Measurements from ENCODE around the gene ANKRD44.

The ANKRD44 gene

GRCh38 chr2:197137826-197138477 lies 172.6 kb downstream of the ANKRD44 start:
- peak; percentile 47 for DNase-seq

DNA sequence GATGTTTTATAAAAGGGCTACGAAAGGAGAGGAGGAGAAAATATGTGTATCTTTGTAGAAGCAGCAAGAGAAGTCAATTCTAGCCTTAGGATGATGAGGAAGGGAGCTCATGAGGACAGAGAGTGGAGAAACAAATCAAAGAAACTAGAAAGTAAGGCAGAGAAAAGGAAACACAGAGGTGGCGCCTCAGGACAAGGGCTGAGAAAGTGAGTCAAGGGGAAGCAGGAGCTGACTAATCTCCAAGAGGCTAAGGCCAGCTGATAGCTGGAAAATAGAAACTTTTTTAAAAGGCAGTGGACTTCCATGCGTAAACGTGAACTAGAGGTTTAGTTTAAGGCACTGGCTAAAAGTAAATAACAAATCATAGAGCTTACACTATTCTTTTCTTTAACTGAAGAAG lies 173.3 kb downstream of the ANKRD44 start:
- DNase-seq = peak; percentile 38

DNA sequence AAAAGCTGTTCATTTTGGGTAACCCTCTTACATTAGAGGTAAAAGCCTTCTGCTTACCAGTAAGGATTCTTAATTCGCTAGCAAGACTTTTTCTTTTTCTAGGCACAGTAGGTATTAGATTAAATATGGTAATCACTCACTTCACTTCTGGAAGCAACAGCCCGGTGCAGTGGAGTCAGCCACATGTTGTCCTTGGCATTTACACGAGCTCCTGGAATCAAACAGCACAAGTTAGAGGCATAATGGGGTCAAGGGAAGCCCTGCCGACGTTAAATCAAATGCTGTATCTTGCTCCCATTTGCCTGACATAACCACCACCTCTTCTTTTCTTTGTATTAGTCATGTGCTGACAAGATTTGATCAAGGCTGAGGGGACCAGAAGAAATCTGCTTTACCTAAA lies 174.1 kb downstream of the ANKRD44 start:
- peak; percentile 28 for DNase-seq

DNA sequence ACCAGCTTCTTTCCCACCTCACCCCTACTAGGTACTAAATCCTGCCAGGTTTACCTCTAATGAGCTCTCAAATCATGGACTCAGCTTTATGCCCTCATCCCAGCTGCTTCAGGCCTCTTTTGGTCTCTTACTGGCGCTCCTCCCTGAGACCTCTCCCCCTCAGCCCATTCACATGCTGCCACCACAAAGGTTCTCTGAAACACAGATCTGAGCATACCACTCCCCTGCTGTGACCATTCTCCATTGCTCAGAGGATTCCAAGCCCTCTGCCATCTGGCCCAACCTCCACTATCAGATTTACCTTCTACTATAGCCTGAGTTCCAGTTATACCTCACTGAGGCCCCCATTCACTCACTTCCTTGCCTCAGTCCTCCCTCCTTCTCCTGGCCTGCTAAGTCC lies 174.8 kb downstream of the ANKRD44 start:
- DNase-seq = no peak

DNA sequence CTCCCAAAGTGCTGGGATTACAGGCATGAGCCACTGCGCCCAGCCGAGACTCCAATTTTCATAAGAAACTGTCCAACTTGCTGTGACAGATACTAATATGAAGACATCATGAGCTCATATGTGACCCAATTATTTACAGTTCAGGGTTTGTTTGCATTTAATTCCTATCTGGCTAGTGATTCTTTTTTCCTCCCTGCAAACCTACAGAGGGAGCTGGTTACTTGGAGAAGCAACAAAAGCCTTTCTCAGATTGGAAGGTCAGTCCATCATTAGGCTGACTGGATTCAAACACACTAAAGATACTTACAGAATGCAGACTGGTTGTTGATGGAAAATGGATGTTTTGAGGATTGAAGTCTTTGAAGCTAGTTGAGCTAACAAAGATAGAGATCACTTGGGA lies 176.4 kb downstream of the ANKRD44 start:
- no peak for DNase-seq

DNA sequence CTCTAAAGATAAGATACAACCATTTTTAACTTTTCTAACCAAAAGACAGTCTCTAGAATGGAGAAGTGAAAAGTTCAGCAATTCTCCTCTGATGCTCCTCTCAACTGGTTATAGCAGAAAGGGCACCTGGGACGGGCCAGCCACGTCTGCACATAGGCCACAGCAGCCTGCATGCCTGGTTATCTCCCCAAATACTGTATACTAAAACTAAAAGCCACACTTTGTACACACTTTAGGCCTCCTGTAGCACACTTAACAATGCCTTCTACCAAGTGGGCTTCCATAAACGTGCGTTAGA lies 179.1 kb downstream of the ANKRD44 start:
- DNase-seq = no peak

DNA sequence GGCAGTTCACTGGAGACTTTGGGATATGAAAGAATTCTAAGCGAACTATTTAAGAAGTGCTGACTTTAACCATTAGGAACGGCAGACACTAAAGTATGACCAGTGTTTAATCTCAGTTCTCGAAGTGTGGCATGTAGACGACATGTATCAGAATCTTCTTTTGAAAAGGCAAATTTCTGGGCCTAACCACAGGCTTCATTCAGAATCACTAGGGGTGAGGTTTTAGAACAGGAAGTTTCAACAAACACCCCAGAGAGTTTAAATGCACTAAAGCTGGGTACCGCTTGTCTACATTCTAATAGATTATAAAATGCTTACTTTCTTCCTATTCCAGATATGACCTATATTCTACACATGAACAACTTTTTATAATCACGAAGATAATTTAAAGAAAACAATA lies 180.3 kb downstream of the ANKRD44 start:
- DNase-seq = peak; percentile 53

DNA sequence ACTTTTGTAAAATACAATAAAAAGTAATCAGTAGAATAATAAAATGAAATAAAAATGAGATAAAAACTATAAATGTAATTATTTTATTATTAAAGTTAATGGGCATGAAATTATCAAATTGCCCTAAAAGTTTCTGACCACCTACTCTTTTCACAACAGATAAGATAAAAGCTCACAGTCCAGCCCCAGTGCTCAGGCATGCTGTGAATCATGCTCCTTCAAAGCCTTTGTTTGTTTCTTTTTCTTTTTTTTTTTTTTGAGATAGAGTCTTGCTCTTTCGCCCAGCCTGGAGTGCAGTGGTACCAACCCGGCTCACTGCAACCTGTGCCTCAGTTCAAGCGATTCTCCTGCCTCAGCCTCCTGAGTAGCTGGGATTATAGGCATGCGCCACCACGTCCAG lies 181.7 kb downstream of the ANKRD44 start:
- DNase-seq = no peak

- DNase-seq = peak; percentile 49
These were observed 182.5 kb downstream of the ANKRD44 start for GRCh38 chr2:197128126-197128525.

- no peak for DNase-seq
These were observed 183.8 kb downstream of the ANKRD44 start for GRCh38 chr2:197126630-197127352.

DNA sequence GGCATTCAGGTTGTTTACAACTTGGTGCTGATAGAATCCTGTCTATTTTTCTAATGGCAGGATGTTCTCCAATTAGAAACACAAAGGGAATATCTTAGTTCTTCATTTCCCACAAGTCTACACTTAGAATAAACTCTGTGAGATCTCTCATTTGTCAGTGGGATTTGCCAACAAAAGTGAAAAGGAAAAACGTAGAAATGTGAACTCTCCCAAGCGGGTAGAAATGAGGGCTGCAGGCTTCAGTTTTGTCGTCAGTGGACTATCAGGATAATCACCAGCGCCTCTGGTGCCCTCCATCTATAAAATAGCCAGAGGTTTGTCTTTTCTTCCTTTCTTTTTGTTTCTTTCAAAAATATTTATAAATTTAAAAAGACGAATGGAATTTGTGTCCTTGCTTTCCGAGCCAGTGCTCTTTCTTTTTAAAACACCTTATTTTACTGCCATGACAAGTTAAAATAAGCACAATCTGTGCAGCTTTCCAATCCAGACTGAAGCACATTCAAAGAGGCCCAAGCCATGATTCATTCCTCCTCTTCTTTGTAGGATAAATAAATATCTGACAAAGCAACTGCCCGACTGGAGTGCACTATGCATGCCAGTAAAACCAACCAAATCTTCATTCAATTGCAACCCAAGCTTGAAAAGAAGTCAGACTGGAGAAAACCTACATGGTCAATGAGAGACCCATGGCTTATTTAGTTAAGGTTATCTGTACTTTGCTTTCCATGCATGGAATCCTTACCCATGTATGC lies 185.8 kb downstream of the ANKRD44 start:
- DNase-seq = no peak

GRCh38 chr2:197122821-197123220 lies 187.8 kb downstream of the ANKRD44 start:
- DNase-seq = no peak

GRCh38 chr2:197121756-197122385 lies 188.7 kb downstream of the ANKRD44 start:
- DNase-seq = no peak

DNA sequence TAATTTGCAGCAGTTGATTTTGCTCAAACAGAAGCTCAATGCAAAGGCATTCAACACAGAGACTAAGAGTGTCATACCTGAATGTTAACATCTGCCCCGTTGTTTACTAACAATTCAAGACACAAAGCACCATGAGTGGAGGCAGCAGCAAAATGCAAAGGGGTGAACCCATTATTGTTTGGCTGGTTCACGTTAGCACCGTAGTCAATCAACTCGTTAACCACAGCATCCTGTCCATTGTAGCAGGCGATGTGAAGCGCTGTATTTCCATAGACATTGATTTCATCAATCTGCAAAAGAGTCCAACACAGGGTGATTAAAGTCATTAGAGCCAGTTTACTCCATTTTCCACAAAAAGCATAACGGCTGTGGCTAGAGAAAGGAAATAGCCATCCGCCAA lies 189.3 kb downstream of the ANKRD44 start:
- no peak for DNase-seq

- no peak for DNase-seq
These were observed 194.2 kb downstream of the ANKRD44 start for GRCh38 chr2:197116306-197116879.

GRCh38 chr2:197115325-197115724 lies 195.3 kb downstream of the ANKRD44 start:
- DNase-seq = no peak

DNA sequence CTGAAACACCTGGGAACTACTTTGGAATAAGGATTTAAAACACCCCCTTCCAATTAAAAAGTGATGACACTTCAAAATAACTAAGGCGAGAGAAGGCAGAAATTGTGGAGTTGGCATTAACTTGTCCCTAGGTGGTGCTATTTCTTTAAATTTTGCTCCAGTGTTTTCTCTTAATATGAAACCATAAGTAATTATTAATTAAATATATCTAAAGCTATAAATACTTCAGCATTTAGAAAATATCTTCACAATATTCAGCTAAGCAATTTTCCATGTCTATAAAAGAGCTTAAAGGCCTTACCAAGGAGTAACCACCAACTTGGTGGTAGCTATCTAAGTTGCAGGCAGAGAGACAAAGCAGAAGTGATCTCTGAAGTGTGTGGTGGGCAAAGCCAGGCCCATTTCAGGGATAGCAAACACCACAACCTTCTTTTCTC lies 197.3 kb downstream of the ANKRD44 start:
- DNase-seq = peak; percentile 37

DNA sequence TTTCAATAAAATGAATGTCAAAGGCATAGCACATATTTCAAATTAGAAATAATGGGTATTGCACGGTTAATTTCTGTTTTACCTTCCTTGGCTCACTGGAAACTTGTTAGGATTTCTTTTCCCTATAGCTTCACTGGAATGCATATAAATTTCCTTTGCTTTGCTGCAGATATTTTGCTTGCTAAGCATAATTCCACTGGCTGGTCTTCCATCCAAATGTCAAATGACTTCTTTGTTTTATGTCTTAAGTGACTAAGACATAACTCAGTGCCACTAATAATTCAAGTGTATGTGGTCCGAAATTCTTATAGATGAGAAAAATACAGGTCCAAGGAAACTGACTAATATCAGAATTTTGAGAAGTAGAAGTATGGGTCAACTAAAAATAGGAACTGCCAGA lies 201.3 kb downstream of the ANKRD44 start:
- no peak for DNase-seq

GRCh38 chr2:197108758-197109157 lies 201.8 kb downstream of the ANKRD44 start:
- no peak for DNase-seq

DNA sequence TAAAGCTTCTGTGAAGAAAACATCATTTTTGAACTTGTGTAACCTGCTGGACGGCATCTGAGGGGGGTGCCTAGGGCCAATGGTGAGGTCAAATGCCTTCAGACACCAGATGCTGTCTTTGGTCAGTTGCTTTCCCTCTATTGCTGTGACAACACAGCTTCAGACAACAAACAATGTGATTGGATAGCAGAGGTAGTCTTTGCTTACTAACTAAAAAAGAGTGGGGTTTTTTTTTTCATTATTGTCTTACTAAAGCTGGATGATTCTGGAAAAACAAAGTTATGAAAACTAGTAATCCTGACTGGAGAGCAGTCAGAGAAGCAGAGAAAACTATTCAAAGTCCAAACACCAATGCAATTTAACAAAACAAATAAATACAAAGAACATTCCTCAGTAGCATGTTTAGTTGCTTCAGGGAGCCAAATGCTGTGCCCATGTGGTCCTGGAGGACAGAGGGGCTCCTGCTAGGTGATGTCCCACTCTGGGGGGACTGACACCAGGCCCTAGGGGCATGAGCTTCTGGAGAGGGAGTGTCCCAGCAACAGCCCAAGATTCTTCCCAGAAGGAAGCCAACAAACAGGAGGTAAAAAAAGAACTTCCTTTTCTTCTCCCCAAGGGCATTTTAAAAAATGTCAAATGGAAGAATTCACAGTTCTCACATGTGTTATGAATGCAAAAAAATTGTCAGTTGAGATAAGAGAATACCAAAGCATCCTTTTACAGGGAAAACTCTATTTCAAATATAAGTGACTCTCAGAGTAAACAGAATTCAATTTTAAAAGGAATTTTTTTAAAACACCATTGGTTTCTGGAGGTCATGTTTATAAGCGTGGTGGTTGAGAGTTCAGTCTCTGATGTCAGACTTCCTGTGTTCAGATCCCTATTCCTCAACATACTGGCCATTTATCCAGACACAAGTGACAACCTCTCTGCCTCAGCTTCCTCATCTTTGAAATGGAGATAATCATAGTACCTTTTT lies 203.0 kb downstream of the ANKRD44 start:
- DNase-seq = no peak

- DNase-seq = no peak
These were observed 207.2 kb downstream of the ANKRD44 start for GRCh38 chr2:197103363-197103762.

DNA sequence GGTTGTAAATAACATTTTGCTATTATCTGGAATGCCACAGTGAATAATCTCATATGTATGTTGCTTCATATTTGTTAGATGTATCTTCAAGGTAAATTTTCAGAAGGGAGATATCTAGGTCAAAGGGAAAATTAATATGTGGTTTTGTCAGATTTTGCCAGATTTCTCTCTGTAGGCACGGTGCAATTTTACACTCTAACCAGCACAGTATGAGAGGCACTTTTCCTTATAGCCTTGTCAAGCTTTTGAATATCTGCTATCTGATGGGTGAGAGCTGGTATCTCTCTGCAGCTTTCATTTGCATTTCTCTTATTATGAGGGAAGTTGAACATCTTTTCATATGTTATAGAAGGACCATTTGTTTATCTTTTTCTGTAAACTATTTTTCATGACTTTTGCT lies 208.3 kb downstream of the ANKRD44 start:
- DNase-seq = no peak
